ENCODE results near the gene PCCA.
"Not testable (repeated sequence)": the region's sequence is repeated elsewhere in the genome, so short reads cannot be mapped to it uniquely, and the experiment has no call there.

PCCA gene

DNA sequence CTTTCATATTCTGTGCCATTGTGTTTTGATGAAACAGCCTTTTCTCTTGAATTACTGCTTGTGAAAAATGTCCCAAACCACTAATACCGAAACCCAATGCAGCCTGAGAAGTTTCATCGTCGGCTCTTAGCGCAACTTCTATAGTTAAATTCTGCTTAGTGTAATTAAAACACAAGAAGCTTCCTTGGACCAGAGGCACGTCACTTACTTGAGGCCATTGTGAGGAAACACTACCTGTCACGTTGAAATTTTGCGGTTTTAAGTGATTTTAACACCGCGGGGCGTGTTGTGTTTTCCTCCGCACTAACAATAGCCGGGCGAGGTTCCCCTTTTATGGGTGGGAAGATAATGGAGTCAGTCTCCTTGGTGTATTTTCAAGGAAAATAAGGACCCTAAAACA lies 428.8 kb downstream of the PCCA start:
- DNase-seq: no peak

DNA sequence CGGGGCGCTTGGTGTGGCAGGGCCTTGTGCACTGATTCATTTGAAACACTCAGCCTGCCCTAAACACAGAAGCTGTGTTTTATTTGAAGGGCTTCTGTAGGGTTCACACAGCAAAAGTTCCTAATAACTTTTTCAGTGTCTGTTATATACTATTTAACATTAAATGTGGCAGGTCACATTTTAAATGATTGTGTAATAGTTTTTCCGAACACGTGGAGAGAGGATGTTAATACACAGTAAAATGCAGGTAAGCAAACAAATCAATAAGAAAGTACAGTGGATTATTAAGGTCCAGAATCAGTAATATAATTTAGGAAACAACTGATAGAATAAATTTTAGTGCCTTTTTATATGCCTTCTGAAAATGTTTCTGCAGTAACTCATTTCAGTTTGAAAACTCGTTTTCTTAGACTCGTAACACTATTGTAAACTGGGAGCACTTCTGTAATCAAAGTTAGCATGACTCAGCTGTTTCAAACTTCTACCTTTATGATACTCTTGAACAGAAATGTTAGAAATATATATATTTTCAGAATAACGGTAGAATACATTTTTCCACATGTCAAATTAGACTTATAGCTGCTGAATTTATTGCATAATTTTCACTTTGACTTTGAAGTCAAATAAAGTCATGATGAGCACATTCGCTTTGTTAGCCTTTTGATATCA lies 429.6 kb downstream of the PCCA start:
- DNase-seq: no peak

DNA sequence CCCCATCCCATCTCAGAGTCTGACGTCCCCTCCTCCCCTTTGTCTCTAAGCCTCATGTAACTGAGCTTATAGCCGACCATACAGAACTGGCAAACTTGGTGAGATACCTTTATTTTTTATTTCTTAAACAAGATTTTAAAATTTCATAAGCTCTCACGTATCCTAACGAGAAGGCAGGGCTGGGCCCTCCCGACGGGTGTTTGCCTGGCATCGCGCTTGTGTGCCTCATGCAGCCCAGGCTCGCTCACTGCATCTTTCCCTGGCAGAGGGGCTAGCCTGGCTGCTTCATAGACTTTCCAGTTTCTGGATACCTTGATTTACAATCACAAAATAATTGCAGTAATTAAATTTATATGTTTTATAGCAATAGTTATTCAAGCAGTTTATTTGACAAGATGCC lies 430.7 kb downstream of the PCCA start:
- no peak for DNase-seq

DNA sequence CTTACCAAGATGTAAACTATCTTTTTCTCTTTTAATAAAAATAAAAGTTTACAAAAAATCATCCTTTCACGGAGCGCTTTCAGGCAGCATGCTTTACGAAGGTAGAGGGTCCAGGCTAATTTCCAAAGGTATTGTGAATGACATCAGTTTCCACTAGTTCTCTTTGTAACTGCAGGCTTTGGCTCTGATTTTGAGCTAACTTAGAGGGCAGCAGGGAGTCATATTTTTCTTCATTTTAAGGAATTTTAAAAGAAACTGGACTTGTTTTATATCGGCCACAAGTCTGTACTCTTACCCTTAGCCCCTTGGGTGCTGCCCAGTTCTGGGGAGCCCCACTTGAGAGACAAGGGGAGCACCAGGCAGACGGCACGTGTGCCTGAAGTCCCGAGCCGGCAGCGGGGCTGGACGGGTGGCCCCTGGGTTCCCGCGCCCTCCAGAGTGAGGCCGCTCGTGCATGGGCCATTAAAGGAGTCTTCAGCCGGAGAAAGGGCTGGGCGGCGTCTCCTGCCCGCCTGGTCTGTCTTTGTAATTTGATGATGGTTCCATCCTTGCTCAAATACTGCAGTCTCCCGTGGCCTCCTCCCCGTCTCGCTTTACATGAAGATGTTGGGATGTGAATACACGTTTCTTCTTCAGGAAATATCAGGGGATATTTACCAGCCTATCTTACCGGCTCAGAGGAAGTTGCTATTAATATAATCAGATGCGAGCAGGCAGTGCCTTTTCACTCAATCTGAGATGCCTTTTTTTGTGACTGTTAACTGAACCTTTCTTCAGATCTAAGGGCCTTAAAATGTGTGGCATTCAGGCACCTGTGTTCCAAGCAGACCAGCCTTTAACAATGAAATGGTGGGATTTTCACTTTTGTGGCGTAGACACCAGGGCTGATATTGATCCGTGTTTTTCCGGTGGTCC lies 432.3 kb downstream of the PCCA start:
- no peak for DNase-seq

DNA sequence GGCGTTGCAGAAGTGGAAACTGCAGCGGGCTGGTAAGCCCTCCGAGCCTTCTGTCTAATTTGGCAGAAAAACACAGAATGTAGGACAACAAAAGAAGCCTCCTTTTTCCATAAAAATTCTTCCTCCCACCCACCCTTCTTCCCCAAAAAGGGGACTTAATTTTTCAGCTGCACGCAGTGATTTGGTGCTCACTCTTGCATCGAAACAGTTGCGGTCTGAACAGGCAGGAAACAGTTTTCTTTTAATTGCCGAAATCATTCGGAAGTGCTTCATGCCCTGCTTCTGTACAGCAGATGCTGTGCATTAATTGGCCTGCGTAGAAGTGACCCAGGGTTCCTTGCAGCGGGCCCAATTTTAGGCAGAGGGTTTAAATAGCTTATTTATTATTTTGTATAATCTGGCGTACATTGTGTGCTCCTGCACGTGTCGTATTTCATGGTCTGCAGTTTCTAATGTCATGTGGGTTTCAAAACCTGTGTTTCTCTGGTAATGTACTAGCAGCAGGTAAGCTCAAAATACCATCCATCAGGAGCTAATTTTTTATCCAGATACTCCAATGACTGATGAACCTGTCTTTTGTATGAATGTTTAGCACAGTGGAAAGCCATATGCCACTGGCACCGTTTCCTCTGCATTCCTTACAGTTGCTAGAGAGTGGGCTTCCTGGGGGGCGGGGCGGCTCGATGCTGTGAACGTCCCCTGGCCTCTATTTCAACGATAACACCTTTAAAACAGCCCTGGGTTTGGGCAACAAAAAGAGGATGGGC lies 433.1 kb downstream of the PCCA start:
- no peak for DNase-seq

DNA sequence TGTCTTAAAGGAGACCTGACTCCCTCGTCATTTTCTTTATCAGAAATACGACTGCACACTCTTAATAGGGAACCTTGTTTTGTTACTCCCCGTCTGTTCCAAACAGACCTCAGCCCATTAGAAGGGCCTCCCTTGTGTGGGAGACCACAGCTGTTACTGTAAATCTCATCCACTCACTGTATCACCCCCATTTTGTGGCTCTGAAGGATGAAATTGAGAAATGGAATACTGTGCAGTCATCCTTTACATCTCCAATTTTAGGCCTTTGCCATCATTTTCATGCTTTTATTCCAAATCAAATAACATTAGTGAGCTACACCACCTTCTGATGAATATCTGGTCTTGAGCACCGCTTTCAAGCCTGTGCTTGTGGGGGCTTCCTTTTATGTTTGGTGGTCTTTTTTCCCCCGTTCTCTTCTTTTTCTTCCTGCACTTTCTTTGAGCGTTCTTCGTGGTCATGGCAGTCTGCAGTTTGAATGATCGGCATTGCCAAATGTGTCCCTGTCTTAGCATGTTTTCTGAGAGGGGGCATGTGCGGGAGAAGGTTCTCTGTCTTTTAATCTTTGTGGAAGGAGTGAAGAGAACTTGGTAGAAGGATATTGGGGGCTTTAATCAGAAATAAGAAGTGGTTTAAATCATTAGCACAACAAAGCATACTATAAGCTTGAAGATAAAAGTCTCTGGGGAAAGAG lies 433.9 kb downstream of the PCCA start:
- no peak for DNase-seq

DNA sequence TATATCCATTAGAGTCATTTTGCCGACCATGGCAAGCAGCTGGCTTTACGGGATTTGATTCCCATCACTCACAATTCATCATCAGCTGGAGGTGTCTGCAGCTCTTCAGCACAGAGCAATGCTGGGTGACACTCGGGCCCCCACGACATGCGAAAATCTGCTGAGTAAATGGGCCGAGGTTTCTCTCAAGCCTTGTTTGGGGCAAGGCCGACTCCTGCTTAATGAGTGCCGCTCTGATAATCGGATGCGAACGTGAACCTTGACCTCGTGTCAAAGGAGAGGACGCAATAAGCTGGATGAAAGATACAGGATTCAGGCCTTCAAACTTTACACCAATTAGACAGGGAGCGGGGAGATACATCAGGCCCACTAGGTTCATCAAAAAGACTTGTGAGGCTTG lies 434.5 kb downstream of the PCCA start:
- DNase-seq: no peak

DNA sequence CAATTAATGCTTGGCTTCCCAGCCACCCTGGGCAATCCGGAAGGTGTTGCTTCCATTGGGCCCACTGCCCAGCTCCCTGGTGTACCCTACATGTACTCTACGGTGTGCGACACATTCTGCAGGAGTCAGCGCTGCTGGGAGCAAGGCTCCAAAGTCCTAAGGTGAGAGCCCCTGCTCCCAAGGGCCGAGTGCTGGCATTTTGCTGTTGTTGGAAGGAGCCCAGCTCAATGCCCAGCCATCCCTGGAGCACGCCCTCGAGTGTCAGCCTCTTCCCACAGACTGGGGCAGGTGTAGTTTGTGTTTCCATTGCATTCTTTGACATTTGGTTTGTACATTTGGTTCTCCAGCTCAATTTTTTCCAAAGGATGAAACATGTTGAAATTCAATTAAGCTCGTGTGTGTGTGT lies 435.1 kb downstream of the PCCA start:
- DNase-seq: no peak

DNA sequence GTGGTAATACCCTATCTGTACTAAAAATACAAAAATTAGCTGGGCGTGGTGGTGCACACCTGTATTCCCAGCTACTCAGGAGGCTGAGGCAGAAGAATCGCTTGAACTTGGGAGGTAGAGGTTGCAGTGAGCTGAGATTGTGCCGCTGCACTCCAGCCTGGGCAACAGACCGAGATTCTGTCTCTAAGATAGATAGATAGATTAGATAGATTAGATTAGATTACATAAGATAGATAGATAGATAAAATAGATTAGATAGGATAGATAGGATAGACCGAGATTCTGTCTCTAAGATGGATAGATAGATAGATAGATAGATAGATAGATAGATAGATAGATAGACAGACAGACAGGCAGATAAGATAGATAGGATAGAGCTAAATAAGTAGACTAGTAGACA lies 435.8 kb downstream of the PCCA start:
- not testable (repeated sequence) for DNase-seq

DNA sequence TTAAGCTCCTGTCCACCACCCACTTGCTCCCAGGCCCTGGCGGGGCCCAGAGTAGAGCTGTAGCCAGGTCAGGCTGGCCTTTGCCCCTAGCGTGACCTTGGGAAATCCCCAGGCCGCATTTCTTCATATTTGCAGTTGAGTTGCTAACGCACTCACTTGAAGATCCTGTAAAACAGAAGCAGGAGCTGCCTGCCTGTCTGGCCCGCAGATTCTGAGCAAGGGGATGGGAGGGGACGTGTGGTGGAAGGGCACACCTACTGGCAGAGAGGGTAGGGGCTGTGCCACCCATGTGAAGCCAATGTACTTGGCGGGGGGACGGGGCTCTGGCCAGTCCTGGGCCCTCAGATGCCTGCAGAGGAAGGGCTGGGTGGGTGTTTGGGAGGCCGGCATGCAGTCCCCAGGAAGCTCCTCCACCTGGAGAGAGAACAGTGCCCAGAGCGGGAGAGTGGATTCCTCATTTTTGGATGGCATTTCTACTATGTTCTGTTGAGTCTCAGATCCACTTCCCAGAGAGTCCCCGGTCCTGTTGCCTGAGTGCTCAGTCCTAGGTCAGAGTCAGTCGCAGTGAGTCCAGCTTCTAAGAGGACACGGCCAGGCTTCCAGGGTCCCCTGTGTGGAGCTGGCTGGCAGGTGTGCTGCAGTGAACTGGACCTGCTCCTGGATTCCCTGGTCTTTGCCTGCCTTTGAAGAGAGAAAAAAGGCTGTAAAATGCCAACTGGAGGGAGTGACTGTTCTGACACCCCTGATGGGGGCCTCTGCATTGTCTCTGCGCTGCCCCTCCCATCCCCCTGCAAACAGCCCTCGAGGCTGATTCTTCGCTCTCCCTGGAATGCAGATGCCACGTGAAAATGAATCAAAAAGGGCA lies 436.8 kb downstream of the PCCA start:
- no peak for DNase-seq

DNA sequence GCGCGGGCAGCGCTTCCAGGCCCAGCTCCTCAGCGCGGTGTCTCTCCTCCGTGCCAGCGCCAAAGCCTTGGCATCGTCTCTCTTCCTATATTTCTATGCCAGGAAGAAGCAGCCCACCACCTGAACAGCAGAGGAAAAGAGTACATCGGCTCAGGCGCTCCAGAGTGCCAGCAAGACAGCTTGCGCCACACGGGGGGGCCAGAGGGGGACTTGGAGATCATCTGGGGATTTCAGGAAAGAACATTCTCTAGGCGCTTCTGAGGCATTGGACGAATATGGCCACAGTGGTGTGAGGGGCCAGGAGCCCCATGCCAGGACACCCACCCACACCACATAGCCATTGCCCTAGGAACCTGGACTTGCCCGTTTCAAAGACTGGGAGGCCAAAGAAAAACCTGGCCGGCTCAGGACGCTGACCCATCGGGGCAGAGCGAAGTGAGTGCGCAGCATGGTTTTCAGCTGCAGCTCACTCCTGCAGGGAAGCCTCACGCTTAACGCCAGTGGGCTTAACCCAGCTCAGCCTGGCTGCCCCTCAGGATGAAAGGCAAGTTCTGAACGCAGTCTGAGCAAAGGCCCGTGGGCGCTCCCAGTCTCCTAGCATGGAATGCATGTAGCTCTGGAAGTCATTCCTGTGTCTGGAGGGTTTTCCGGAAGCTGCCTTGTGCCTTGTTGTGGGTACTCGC lies 437.6 kb downstream of the PCCA start:
- DNase-seq: no peak

DNA sequence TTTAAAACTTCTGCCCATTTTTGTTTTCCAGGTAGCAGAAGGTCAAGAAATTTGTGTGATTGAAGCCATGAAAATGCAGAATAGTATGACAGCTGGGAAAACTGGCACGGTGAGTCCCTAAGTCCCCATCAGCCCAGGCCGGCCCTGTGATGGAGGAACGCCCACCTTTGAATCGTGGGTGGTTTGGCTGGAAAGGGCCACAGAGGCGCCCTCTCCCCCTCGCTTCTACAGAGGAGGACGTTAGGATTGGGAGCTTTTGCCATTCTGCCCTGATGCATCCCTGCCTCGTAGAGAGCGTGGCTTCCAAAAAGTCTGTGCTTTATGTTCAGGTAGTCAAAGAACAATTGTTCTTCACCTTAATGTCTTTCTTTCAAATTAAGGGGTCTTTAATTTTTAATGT lies 438.8 kb downstream of the PCCA start:
- DNase-seq: no peak

DNA sequence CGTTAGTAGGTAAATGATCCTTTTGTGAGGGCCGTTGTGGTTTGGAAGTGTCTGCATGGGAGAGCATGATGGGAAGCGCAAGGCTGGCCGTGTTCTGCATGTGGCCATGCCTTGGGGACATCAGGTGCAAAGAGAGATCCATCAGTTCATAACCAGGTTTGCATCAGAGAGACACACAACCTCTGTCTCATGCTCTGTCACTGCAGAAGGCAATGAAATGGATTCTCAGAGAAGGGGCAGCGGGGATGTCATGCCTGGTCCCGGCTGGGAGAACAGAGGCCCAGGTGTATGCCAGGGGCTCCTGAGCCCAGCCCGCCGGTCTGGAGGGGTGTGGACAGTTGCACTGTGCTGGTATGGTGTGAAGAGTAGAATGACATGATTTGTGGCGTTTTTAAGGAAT lies 439.5 kb downstream of the PCCA start:
- no peak for DNase-seq

DNA sequence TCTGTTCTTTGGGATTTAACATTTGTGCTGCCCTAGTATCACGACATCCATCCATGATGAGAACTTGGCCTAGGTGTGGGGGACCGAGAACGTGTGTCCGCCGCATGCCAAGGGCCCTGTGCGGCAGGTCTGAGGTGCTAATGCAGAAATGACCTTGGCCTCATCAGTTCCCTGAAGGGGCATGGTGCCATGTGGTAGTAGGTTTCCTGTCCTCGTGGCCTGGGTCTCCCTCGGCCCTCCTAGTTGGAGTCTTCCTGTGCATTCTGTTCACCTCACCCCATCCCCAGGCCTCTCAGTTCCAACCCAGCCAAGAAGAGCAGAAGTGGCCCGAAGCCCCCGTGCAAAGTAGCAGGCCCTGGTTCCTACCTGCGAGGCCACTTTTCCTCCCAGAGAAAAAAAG lies 439.9 kb downstream of the PCCA start:
- DNase-seq: no peak

DNA sequence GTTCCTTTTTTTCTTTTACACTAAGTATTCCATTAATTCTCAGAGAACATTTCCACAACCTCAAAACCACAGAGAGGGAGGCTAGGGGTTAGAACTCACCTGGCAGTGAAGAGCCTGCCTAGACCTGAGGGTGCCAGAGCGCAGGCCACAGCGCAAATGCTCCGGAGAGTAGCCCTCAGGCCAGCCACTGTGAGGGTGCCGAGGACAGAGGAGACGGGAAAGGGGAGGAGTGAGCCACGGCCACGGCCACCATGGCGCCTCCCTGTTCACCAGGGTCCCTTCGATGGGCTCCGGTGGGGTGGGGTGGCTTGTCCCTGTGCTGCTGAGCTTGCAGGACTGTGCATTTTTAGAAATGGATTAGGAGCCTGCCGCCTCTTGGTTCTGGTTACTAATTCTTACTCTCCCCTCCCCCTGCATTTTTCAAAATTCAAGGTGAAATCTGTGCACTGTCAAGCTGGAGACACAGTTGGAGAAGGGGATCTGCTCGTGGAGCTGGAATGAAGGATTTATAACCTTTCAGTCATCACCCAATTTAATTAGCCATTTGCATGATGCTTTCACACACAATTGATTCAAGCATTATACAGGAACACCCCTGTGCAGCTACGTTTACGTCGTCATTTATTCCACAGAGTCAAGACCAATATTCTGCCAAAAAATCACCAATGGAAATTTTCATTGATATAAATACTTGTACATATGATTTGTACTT lies 440.9 kb downstream of the PCCA start:
- no peak for DNase-seq

DNA sequence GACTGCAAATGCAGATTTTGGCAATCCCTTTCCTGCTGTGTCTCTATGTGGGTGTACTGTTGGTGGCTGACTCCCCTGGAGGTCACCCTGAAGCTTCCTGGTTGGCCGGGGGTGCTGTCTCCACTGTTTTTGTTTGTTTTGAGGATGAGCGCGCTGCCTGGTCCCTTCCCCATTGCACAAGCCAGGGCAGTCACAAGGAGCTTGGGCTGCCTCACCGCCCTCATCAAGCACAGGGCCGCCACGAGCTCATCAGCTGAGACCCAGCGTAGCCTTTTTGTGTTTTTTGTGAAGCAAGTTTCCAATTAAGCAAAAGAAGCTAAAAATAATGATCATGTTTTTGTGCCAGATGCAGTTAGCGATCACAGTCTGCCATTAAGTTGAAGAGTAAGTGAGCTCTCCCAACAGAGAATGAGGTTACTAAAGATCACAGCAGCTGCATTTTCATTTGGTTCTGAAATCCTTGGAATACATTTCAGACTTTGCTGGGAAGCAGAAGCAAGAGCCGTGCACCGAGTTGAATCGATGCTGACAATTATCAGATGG lies 441.8 kb downstream of the PCCA start:
- no peak for DNase-seq

DNA sequence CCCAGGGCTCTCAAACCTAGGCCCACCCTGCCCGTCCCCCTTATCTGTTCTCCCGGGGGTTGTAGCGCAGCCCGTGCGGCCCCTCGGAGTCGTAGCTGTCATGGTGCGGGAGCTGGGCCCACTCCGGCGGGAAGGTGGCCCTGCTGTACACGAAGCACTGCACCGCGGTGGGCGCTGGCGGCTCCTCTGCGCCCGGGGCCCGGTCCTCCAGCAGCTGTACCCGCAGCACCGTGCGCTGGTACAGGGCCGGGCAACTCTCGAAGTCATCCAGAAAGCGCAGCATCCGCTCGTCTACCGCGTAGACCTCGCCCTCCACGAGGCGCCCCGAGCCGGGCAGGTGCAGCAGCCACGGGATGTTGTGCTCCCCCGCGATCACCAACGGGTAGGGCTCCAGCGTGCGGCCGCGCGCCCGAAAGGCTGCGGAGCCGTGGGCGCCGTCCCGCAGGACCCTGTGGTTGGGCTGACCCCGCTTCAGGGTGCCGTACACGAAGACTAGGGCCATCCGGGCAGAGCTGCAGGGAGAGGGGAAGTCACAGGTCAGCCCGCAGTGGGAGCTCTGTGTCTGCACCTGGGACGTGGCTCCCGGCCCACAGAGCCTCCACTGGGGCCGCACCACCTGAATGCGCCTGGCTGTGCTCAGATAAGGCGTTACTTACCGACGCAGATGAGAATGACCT lies 443.3 kb downstream of the PCCA start:
- no peak for DNase-seq

DNA sequence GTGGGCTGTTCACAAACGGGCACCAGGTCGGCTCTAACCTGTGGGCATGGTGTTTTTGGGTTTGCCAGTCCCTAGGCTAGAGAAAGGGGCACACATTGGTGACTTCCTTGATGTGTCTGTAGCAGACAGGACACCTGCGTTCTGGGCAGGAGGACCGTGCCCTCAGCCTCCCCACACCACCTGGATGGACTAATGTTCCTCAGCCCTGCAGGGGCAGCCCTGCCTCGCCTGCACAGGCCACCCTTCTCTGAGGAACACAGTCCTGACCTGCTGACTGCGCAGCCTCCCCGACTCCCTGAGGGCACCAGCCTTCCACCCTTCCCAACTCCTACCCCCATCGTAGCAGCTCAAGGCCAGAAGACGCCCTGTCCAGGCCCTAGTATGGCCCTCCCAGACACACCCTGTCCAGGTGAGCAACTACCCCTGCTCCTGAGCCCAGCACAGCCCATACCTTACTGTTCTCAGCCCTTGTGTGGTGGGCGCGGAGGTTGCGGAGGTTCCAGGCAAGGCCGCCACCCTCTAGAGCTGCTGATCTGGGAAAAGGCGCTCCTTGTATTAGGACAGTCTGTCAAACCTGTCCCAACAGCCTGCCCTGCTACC lies 444.0 kb downstream of the PCCA start:
- no peak for DNase-seq

DNA sequence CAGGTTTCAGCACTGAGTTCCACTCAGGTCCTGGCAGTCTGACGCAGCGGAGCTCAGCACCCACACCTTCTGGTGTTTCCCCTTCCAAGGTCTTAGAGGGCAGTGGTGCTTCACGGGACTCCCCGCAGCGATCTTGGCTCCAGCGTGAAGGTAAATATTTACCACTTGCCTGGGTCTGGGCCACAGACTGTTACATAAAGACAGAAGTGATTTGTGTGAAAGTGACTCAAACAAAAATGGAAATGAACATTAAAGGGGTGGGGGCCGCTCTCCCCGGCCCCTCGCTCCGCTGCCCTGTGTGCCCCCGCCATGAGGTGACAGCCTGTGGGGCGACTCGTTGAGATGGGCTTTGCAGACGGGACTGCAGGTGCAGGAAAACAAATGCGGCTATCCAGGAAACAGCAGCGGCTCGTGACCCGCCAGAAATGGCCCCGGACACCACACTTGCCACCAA lies 444.7 kb downstream of the PCCA start:
- no peak for DNase-seq
